ENCODE measurements around the gene IER3.
A peak's percentile ranks its signal among the peaks of the same experiment; 100 is the strongest.

Gene IER3

DNA sequence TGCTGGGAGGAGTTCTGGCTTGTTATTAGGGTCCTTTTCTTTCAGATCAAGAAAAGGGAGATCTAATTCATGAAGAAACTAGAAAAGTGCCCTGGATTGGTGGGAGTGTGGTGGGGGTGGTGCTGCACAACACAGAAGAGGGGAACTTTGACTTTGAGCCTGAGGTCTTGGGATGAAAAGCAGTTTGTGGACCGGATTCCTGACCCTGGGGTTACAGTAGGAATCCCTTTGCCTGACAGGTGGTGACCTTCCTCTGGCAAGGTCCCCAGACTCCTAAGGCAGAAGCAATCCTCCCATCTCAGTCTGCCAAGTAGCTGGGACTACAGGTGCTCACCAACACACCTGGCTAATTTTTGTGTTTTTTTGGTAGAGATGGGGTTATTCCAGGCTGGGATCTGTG is 45.3 kb upstream of the IER3 start:
- no peak for TF ChIP-seq CEBPB (IDR thresholded peaks at IDR 0.05)
- TF ChIP-seq RAD21 (IDR thresholded peaks at IDR 0.05; ENCODE audit: low read depth): no peak
- no peak for TF ChIP-seq YY1 (IDR thresholded peaks at IDR 0.05; ENCODE audit: low read depth)
- TF ChIP-seq FOXM1 (IDR thresholded peaks at IDR 0.05; ENCODE audit: borderline replicate concordance, low read depth): no peak
- no peak for TF ChIP-seq TAF1 (IDR thresholded peaks at IDR 0.05; ENCODE audit: low read depth)
- TF ChIP-seq EGR1 (IDR thresholded peaks at IDR 0.05): no peak
- TF ChIP-seq ZBTB7A (IDR thresholded peaks at IDR 0.05; ENCODE audit: low read depth): no peak
- TF ChIP-seq CREB1 (IDR thresholded peaks at IDR 0.05; ENCODE audit: low read depth): no peak
- no peak for TF ChIP-seq NFIC (IDR thresholded peaks at IDR 0.05)
- no peak for TF ChIP-seq MAX (IDR thresholded peaks at IDR 0.05)
- TF ChIP-seq, protein P1, sequence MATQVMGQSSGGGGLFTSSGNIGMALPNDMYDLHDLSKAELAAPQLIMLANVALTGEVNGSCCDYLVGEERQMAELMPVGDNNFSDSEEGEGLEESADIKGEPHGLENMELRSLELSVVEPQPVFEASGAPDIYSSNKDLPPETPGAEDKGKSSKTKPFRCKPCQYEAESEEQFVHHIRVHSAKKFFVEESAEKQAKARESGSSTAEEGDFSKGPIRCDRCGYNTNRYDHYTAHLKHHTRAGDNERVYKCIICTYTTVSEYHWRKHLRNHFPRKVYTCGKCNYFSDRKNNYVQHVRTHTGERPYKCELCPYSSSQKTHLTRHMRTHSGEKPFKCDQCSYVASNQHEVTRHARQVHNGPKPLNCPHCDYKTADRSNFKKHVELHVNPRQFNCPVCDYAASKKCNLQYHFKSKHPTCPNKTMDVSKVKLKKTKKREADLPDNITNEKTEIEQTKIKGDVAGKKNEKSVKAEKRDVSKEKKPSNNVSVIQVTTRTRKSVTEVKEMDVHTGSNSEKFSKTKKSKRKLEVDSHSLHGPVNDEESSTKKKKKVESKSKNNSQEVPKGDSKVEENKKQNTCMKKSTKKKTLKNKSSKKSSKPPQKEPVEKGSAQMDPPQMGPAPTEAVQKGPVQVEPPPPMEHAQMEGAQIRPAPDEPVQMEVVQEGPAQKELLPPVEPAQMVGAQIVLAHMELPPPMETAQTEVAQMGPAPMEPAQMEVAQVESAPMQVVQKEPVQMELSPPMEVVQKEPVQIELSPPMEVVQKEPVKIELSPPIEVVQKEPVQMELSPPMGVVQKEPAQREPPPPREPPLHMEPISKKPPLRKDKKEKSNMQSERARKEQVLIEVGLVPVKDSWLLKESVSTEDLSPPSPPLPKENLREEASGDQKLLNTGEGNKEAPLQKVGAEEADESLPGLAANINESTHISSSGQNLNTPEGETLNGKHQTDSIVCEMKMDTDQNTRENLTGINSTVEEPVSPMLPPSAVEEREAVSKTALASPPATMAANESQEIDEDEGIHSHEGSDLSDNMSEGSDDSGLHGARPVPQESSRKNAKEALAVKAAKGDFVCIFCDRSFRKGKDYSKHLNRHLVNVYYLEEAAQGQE (IDR thresholded peaks at IDR 0.05; ENCODE audit: low read depth): no peak
- no peak for TF ChIP-seq TEAD4 (IDR thresholded peaks at IDR 0.05)
- TF ChIP-seq EP300 (IDR thresholded peaks at IDR 0.05; ENCODE audit: borderline replicate concordance): no peak
- TF ChIP-seq, protein P2, sequence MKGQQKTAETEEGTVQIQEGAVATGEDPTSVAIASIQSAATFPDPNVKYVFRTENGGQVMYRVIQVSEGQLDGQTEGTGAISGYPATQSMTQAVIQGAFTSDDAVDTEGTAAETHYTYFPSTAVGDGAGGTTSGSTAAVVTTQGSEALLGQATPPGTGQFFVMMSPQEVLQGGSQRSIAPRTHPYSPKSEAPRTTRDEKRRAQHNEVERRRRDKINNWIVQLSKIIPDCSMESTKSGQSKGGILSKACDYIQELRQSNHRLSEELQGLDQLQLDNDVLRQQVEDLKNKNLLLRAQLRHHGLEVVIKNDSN (IDR thresholded peaks at IDR 0.05): no peak
- no peak for TF ChIP-seq TCF12 (IDR thresholded peaks at IDR 0.05; ENCODE audit: low read depth)

DNA sequence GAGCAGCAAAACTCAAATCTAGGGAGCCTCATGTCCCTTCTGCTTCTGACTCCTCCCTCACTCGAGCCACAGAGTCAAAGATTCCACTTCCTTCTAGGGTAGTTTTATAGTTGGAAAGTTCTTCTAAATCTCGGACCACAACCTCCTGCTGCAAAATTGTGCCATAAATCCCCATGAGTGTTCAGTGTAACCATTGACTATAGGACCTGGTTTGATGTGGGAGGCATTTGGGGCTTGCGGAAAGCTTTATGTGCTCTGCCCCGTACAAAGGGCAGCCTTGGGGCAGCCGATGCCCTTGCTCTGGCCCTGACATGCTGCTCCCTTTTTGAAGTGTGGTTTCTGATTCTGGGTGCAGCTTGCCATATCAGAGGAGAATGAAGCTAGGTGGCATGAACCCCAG is 43.6 kb upstream of the IER3 start:
- TF ChIP-seq ZBTB7A (IDR thresholded peaks at IDR 0.05; ENCODE audit: low read depth) (no peak), TCF12 (IDR thresholded peaks at IDR 0.05; ENCODE audit: low read depth) (no peak), FOXM1 (IDR thresholded peaks at IDR 0.05; ENCODE audit: borderline replicate concordance, low read depth) (no peak), CEBPB (IDR thresholded peaks at IDR 0.05) (peak; percentile 69), NFIC (IDR thresholded peaks at IDR 0.05) (no peak)

DNA sequence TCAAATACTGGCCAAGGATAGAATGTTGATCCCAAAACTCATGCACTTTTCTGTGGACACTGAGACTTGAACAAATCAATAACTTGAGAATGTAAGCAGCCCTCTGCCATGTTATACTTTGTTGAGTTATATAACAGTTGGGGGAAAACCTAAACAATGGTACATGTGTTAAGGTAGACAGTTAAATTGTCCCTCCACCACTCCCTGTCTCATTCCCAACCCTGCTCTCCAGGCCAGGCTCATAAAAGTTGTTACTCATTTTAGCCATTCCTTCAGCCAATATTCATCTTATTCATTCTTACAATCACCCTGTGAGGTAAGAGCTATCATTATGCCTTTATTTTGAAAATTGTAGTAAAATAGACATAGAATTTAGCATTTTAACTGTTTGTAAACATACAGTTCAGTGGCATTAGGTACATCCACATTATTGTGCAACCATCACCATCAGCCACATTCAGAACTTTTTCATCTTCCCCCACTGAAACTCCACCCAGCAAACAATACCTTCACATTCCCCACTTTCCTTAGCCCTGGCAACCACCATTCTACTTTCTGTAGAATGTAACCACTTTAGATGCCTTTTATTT is 38.2 kb upstream of the IER3 start:
- TF ChIP-seq TEAD4 (IDR thresholded peaks at IDR 0.05) (no peak; the same call in 1 of the 2 replicates), EP300 (IDR thresholded peaks at IDR 0.05; ENCODE audit: borderline replicate concordance) (peak; percentile 83), ZBTB7A (IDR thresholded peaks at IDR 0.05; ENCODE audit: low read depth) (no peak), EGR1 (IDR thresholded peaks at IDR 0.05) (no peak), NFIC (IDR thresholded peaks at IDR 0.05) (peak; percentile 64; the same call in 1 of the 2 replicates), FOXM1 (IDR thresholded peaks at IDR 0.05; ENCODE audit: borderline replicate concordance, low read depth) (peak; percentile 55; the same call in 1 of the 2 replicates), TAF1 (IDR thresholded peaks at IDR 0.05; ENCODE audit: low read depth) (no peak), TCF12 (IDR thresholded peaks at IDR 0.05; ENCODE audit: low read depth) (peak; percentile 41; the same call in 1 of the 2 replicates), MAX (IDR thresholded peaks at IDR 0.05) (no peak), CEBPB (IDR thresholded peaks at IDR 0.05) (peak; percentile 95)
- TF ChIP-seq, protein P1 (IDR thresholded peaks at IDR 0.05; ENCODE audit: low read depth): no peak

DNA sequence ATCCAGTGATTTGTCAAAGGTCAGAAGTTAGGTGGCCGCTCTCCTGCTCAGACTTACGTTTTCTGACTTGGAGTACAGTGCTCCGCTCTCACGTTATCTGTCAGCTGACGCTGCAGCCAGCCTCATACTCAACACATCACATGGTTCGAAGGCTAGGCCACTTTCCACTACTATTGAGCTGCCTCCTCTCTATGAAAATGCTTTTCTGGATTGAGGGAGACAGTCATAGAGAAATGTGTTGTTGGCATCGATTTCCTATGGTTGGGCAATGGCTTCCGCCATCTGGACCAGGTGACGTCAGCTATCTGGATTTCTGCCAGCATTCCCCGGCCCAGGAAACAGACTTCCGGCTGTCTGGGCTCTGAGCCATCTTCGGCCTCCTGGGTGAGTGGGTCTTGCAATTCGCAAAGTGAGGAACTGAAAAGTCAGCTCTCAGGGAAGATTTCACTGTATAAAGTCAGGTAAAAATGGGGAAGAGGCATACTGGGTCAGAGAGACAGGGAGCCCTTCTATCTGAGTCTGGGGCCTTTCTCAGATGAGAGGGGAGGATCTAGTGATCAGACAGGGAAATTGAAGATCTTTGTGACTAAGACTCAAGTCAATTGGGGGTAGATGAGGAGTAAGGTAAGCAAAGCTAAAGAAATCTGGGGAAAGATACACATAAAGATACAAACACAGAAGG is 37.5 kb upstream of the IER3 start:
- peak; percentile 93 for TF ChIP-seq FOXM1 (IDR thresholded peaks at IDR 0.05; ENCODE audit: borderline replicate concordance, low read depth)
- peak; percentile 86 for TF ChIP-seq MAX (IDR thresholded peaks at IDR 0.05)
- peak; percentile 83 for TF ChIP-seq YY1 (IDR thresholded peaks at IDR 0.05; ENCODE audit: low read depth)
- peak; percentile 13; the same call in 1 of the 2 replicates for TF ChIP-seq EGR1 (IDR thresholded peaks at IDR 0.05)
- peak; percentile 100 for TF ChIP-seq NFIC (IDR thresholded peaks at IDR 0.05)
- no peak for TF ChIP-seq ZBTB7A (IDR thresholded peaks at IDR 0.05; ENCODE audit: low read depth)
- peak; percentile 99 for TF ChIP-seq TCF12 (IDR thresholded peaks at IDR 0.05; ENCODE audit: low read depth)
- TF ChIP-seq TAF1 (IDR thresholded peaks at IDR 0.05; ENCODE audit: low read depth): 0 out of 2 replicates have a peak, but pooled peaks have one; percentile 21
- TF ChIP-seq RAD21 (IDR thresholded peaks at IDR 0.05; ENCODE audit: low read depth): no peak; the same call in 1 of the 2 replicates
- TF ChIP-seq, protein P1 (IDR thresholded peaks at IDR 0.05; ENCODE audit: low read depth): no peak
- peak; percentile 99 for TF ChIP-seq CEBPB (IDR thresholded peaks at IDR 0.05)
- peak; percentile 95 for TF ChIP-seq TEAD4 (IDR thresholded peaks at IDR 0.05)
- TF ChIP-seq CREB1 (IDR thresholded peaks at IDR 0.05; ENCODE audit: low read depth): 0 out of 2 replicates have a peak, but pooled peaks have one; percentile 47
- TF ChIP-seq, protein P2 (IDR thresholded peaks at IDR 0.05): peak; percentile 85
- peak; percentile 98 for TF ChIP-seq EP300 (IDR thresholded peaks at IDR 0.05; ENCODE audit: borderline replicate concordance)

Data from Ishikawa (cell line).